Mesenchymal stem cell (in vitro differentiated cells and primary cell): ENCODE measurements around the gene CXorf66. TPM values are rescaled to one million over a fixed set of nuclear protein-coding genes. Genes with fewer than 3 reads are reported as not detected.

Experiments used
- DNase-seq: peaks from one replicate; pipeline ENCODE4 v3.0.0-alpha.2; 2013
- H2AFZ ChIP-seq: one replicate; pipeline ENCODE4 v1.6.1; 2013; ENCODE audit warnings: low read depth, mild to moderate bottlenecking, control low read depth, inconsistent platforms, low read length, moderate library complexity
- H2AK5ac ChIP-seq: 2 replicates; pipeline ENCODE4 v1.6.1; 2013; ENCODE audit warnings: low read length, moderate library complexity, mild to moderate bottlenecking, inconsistent platforms; ENCODE audit not compliant: severe bottlenecking
- H2BK120ac ChIP-seq: one replicate; pipeline ENCODE4 v1.6.1; 2013; ENCODE audit warnings: low read depth, mild to moderate bottlenecking, inconsistent platforms, low read length, moderate library complexity
- H2BK12ac ChIP-seq, 2 experiments: one replicate each; pipeline ENCODE4 v1.6.1; 2013; ENCODE audit warnings: inconsistent platforms in 2 of 2, low read length in 2 of 2, mild to moderate bottlenecking in 2 of 2, moderate library complexity in 2 of 2, control low read depth in 1 of 2
- H2BK15ac ChIP-seq: one replicate; pipeline ENCODE4 v1.6.1; 2013; ENCODE audit warnings: mild to moderate bottlenecking, low read depth, inconsistent platforms; ENCODE audit not compliant: poor library complexity, severe bottlenecking
- H2BK5ac ChIP-seq: 2 replicates; pipeline ENCODE4 v1.6.1; 2013; ENCODE audit warnings: low read depth, mild to moderate bottlenecking, low read length, control low read depth, inconsistent platforms; ENCODE audit not compliant: poor library complexity, severe bottlenecking
- H3K14ac ChIP-seq, 2 experiments: one replicate each; pipeline ENCODE4 v1.6.1; 2013; ENCODE audit warnings: inconsistent platforms in 2 of 2, low read length in 2 of 2, control low read depth in 1 of 2, mild to moderate bottlenecking in 1 of 2, moderate library complexity in 1 of 2
- H3K18ac ChIP-seq, 2 experiments: one replicate each; pipeline ENCODE4 v1.6.1; 2013; ENCODE audit warnings: inconsistent platforms in 2 of 2, low read length in 2 of 2, control low read depth in 1 of 2, low read depth in 1 of 2, mild to moderate bottlenecking in 1 of 2
- H3K23ac ChIP-seq, 2 experiments: one replicate each; pipeline ENCODE4 v1.6.1; 2013; ENCODE audit warnings: inconsistent platforms in 2 of 2, low read length in 2 of 2, mild to moderate bottlenecking in 2 of 2, moderate library complexity in 2 of 2, control low read depth in 1 of 2
- H3K27ac ChIP-seq: 2 replicates; pipeline ENCODE4 v1.5.1; 2013; ENCODE audit warnings: mild to moderate bottlenecking, moderate library complexity, low read length, control low read depth, inconsistent platforms; ENCODE audit not compliant: poor library complexity, severe bottlenecking
- H3K27me3 ChIP-seq, 2 experiments: 2 replicates each; pipeline versions ENCODE4 v1.6.1 to v1.7.0; 2013; ENCODE audit warnings: low read length in 2 of 2, mild to moderate bottlenecking in 2 of 2, moderate library complexity in 2 of 2, control low read depth in 1 of 2, inconsistent platforms in 1 of 2; ENCODE audit not compliant: control insufficient read depth in 1 of 2, insufficient read depth in 1 of 2
- H3K36me3 ChIP-seq, 2 experiments: 2 replicates each; pipeline versions ENCODE4 v1.6.1 to v1.7.0; 2013; ENCODE audit warnings: low read length in 2 of 2, control low read depth in 1 of 2, inconsistent platforms in 1 of 2, low read depth in 1 of 2, mild to moderate bottlenecking in 1 of 2; ENCODE audit not compliant: insufficient read depth in 2 of 2, control insufficient read depth in 1 of 2
- H3K4ac ChIP-seq, 2 experiments: one replicate each; pipeline ENCODE4 v1.6.1; 2013; ENCODE audit warnings: inconsistent platforms in 2 of 2, low read length in 2 of 2, mild to moderate bottlenecking in 2 of 2, moderate library complexity in 2 of 2, control low read depth in 1 of 2, low read depth in 1 of 2
- H3K4me1 ChIP-seq: 2 replicates; pipeline ENCODE4 v1.6.1; 2013; ENCODE audit warnings: low read depth, low read length, control low read depth; ENCODE audit not compliant: control insufficient read depth, insufficient read depth
- H3K4me2 ChIP-seq: 2 replicates; pipeline ENCODE4 v1.6.1; 2013; ENCODE audit warnings: low read length, mild to moderate bottlenecking, inconsistent platforms; ENCODE audit not compliant: poor library complexity, severe bottlenecking
- H3K4me3 ChIP-seq, 2 experiments: 2 replicates each; pipeline versions ENCODE4 v1.5.1 to v1.7.0; 2013; ENCODE audit warnings: low read length in 2 of 2, mild to moderate bottlenecking in 2 of 2, control low read depth in 1 of 2, low read depth in 1 of 2; ENCODE audit not compliant: insufficient read depth in 1 of 2
- H3K79me1 ChIP-seq: replicated peaks from 2 replicates; pipeline ENCODE4 v1.6.1; 2013; ENCODE audit warnings: mild to moderate bottlenecking, control low read depth, low read length, inconsistent platforms; ENCODE audit not compliant: poor library complexity, severe bottlenecking
- H3K9ac ChIP-seq: 2 replicates; pipeline ENCODE4 v1.7.0; 2013; ENCODE audit warnings: mild to moderate bottlenecking, low read length, moderate library complexity
- H3K9me3 ChIP-seq: 2 replicates; pipeline ENCODE4 v1.7.0; 2013; ENCODE audit warnings: mild to moderate bottlenecking, low read length; ENCODE audit not compliant: control insufficient read depth
- H4K8ac ChIP-seq: one replicate; pipeline ENCODE4 v1.6.1; 2013; ENCODE audit warnings: inconsistent platforms, mild to moderate bottlenecking, low read length, moderate library complexity
- H4K91ac ChIP-seq: one replicate; pipeline ENCODE4 v1.6.1; 2013; ENCODE audit warnings: mild to moderate bottlenecking, low read length, inconsistent platforms
- WGBS: methylation state at CpG from one replicate; pipeline ENCODE4 v1.1.7; 2013; ENCODE audit warnings: mixed read lengths; 5-methylcytosine and 5-hydroxymethylcytosine counted together
- polyA plus RNA-seq, 2 experiments: library from polyadenylated mRNA; stranded (reverse); fragments of 200-250 nt; gene quantifications; one replicate each; pipeline ENCODE4 v1.2.3, GENCODE V29; 2013

Gene CXorf66
- polyA plus RNA-seq (2013, experiment 1 of 2), result not detected
- not detected for polyA plus RNA-seq (2013, experiment 2 of 2)

- WGBS, result 90% methylated on average over 5 of the region's 7 CpGs
- DNase-seq, result no peak
- no peak within 1 kb of the TSS for H3K14ac ChIP-seq
Observed at GRCh38 chrX:139965421-139965820, at the start of gene CXorf66. Gene CXorf66, minus strand, starts transcription at chrX:139965521. Its CDS starts 25 bp downstream, at chrX:139965496.

GRCh38 chrX:139982856-139983255, 17.5 kb upstream of the CXorf66 start:
- Histone ChIP-seq H2BK5ac (no peak overlapping the region), H3K27me3 (no peaks in the 10 kb centered on the region), H3K18ac (no peak overlapping the region), H2BK12ac (no peak overlapping the region), H3K4ac (no peak overlapping the region), H2AK5ac (no peak overlapping the region), H4K8ac (no peak overlapping the region), H4K91ac (no peak overlapping the region), H3K23ac (no peak overlapping the region), H3K4me3 (no peak overlapping the region), H3K14ac (no peak overlapping the region), H3K9ac (no peak overlapping the region), H2BK120ac (no peak overlapping the region), H3K79me1 (no peaks in the 10 kb centered on the region), H3K9me3 (no peaks in the 10 kb centered on the region), H3K4me1 (no peaks in the 10 kb centered on the region), H3K36me3 (no peaks in the 10 kb centered on the region), H2BK15ac (no peak overlapping the region), H2AFZ (no peak overlapping the region), H3K4me2 (no peak overlapping the region), H3K27ac (no peak overlapping the region)
- DNase-seq, result no peak
- 100% methylated on average over 3 of the region's 3 CpGs for WGBS

More at GRCh38 chrX:139965421-139965820, at the start of gene CXorf66:
- Histone ChIP-seq H3K9me3 (no peaks in the 10 kb centered on the region), H3K4me1 (no peaks in the 10 kb centered on the region), H4K8ac (no peak within 1 kb of the TSS), H2BK5ac (no peak within 1 kb of the TSS), H2BK12ac (no peak within 1 kb of the TSS), H3K27me3 (no peaks in the 10 kb centered on the region), H3K36me3 (no peaks in the 10 kb centered on the region), H3K9ac (no peak within 1 kb of the TSS), H4K91ac (no peak within 1 kb of the TSS), H3K18ac (no peak within 1 kb of the TSS), H3K23ac (no peak within 1 kb of the TSS), H3K27ac (no peak within 1 kb of the TSS), H2BK120ac (no peak within 1 kb of the TSS), H3K4me2 (no peak within 1 kb of the TSS), H2BK15ac (no peak within 1 kb of the TSS), H3K4ac (no peak within 1 kb of the TSS), H3K4me3 (no peak within 1 kb of the TSS), H2AFZ (no peak within 1 kb of the TSS), H2AK5ac (no peak within 1 kb of the TSS), H3K79me1 (no peaks in the 10 kb centered on the region)

- no peak overlapping the region for H2BK120ac ChIP-seq
- H3K36me3 ChIP-seq, result no peaks in the 10 kb centered on the region
- H2BK15ac ChIP-seq, result no peak overlapping the region
- H3K4me1 ChIP-seq, result no peaks in the 10 kb centered on the region
- H3K9me3 ChIP-seq, result no peaks in the 10 kb centered on the region
- no peak overlapping the region for H3K9ac ChIP-seq
- H2BK5ac ChIP-seq, result no peak overlapping the region
- WGBS, result 89% methylated on average over 2 of the region's 3 CpGs
- H3K4me3 ChIP-seq, result no peak overlapping the region
- no peak overlapping the region for H4K91ac ChIP-seq
- H3K18ac ChIP-seq, result no peak overlapping the region
- no peaks in the 10 kb centered on the region for H3K79me1 ChIP-seq
- no peak overlapping the region for H2AFZ ChIP-seq
- no peak overlapping the region for H4K8ac ChIP-seq
- H3K4me2 ChIP-seq, result no peak overlapping the region
- H3K14ac ChIP-seq, result no peak overlapping the region
- no peak for DNase-seq
- H3K23ac ChIP-seq, result no peak overlapping the region
- H3K27ac ChIP-seq, result no peak overlapping the region
- peaks cover 0 to 3% of the 10 kb centered on the region in 2 experiments for H3K27me3 ChIP-seq
- no peak overlapping the region for H2BK12ac ChIP-seq
- H2AK5ac ChIP-seq, result no peak overlapping the region
- H3K4ac ChIP-seq, result no peak overlapping the region
Observed at GRCh38 chrX:139974471-139974870, 9.2 kb upstream of the CXorf66 start.

- H3K27me3 ChIP-seq, result peaks cover 0 to 3% of the 10 kb centered on the region in 2 experiments
- no peak overlapping the region for H4K8ac ChIP-seq
- H2BK120ac ChIP-seq, result no peak overlapping the region
- no peaks in the 10 kb centered on the region for H3K79me1 ChIP-seq
- WGBS, result 71% methylated on average over 2 of the region's 6 CpGs
- H3K4ac ChIP-seq, result no peak overlapping the region
- H2AFZ ChIP-seq, result no peak overlapping the region
- no peak overlapping the region for H2BK12ac ChIP-seq
- H2BK5ac ChIP-seq, result no peak overlapping the region
- no peak overlapping the region for H3K18ac ChIP-seq
- no peak overlapping the region for H3K4me3 ChIP-seq
- no peak overlapping the region for H3K27ac ChIP-seq
- no peaks in the 10 kb centered on the region for H3K36me3 ChIP-seq
- H3K4me2 ChIP-seq, result no peak overlapping the region
- DNase-seq, result no peak
- H3K9ac ChIP-seq, result no peak overlapping the region
- H4K91ac ChIP-seq, result no peak overlapping the region
- H3K14ac ChIP-seq, result no peak overlapping the region
- no peaks in the 10 kb centered on the region for H3K4me1 ChIP-seq
- H3K9me3 ChIP-seq, result no peaks in the 10 kb centered on the region
- H2BK15ac ChIP-seq, result no peak overlapping the region
- no peak overlapping the region for H3K23ac ChIP-seq
- H2AK5ac ChIP-seq, result no peak overlapping the region
Observed at GRCh38 chrX:139972629-139973624, 7.6 kb upstream of the CXorf66 start.
